Breast epithelium (tissue), 3 donors: Measurements from ENCODE around the gene TM4SF4.

Experiments
- POLR2A ChIP-seq: fragments of 450-650 bp; IDR thresholded peaks from one replicate; pipeline ENCODE4 v1.6.1; 2016; ENCODE audit warnings: antibody characterized with exemption, mild to moderate bottlenecking, moderate library complexity
- POLR2AphosphoS5 ChIP-seq, 3 donors: sonication (generic); formaldehyde crosslinking; IDR thresholded peaks; one replicate each; pipeline ENCODE4 v1.6.1; 2017; ENCODE audit warnings: antibody characterized with exemption in 3 of 3
- TF ChIP-seq, protein P1 (sequence below), 3 donors: fragments of 450-650 bp; IDR thresholded peaks; one replicate each; pipeline ENCODE4 v1.5.1; 2016 to 2017; ENCODE audit warnings: antibody characterized with exemption in 3 of 3, mild to moderate bottlenecking in 3 of 3, moderate library complexity in 3 of 3

DNA sequence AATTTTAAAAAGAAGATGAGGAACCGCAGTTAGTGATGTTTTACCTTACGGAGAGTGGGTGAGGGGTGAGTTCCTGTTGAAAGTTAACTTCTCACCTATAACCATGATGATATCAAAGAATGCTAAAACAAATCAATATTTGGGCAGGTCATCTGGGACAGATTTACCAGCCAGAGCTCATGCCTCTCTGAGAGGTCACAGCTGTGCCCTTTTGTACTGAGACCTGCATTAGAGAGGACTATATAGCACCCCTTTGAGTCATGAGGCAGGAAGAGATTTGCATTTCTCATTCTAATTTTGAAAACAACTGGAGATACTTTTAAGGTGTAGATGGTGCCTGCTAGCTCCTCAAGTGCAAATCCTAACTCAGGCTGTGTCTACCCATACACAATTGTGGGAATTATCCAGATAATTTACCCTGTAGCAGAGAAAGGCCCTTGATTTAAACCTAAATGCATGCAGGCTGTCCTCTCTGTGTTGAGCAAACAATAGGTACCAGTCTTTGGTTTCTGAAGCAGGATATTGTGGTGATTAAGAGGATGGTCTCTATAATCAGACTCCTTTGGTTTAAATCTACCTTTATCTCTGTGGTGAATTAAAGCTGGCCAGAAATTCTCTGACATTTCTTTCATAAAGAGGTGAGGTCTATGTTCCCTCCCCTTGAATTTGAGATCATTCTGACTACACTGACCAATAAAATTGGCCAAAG, 5.8 kb upstream of the TM4SF4 start:
- TF ChIP-seq, protein P1, sequence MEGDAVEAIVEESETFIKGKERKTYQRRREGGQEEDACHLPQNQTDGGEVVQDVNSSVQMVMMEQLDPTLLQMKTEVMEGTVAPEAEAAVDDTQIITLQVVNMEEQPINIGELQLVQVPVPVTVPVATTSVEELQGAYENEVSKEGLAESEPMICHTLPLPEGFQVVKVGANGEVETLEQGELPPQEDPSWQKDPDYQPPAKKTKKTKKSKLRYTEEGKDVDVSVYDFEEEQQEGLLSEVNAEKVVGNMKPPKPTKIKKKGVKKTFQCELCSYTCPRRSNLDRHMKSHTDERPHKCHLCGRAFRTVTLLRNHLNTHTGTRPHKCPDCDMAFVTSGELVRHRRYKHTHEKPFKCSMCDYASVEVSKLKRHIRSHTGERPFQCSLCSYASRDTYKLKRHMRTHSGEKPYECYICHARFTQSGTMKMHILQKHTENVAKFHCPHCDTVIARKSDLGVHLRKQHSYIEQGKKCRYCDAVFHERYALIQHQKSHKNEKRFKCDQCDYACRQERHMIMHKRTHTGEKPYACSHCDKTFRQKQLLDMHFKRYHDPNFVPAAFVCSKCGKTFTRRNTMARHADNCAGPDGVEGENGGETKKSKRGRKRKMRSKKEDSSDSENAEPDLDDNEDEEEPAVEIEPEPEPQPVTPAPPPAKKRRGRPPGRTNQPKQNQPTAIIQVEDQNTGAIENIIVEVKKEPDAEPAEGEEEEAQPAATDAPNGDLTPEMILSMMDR (IDR thresholded peaks at IDR 0.05), result no peak
- TF ChIP-seq POLR2AphosphoS5 (IDR thresholded peaks at IDR 0.05), result no peak
- TF ChIP-seq POLR2A, result no peak
